HepG2 (cell line): Measurements from ENCODE around the gene VSIG2.

ENCODE experiments used
- CTCF ChIP-seq: sonication (generic); formaldehyde crosslinking; IDR thresholded peaks from 2 replicates; pipeline ENCODE4 v1.5.0; 2020; ENCODE audit warnings: mild to moderate bottlenecking, missing genetic modification reagents, moderate library complexity
- E2F5 ChIP-seq: sonication (generic); formaldehyde crosslinking; conservative IDR thresholded peaks from 2 replicates; pipeline ENCODE4 v1.4.0; 2020; ENCODE audit warnings: missing genetic modification reagents
- ELK4 ChIP-seq: sonication (generic); formaldehyde crosslinking; IDR thresholded peaks from 2 replicates; pipeline ENCODE4 v1.9.0; 2021; ENCODE audit warnings: missing genetic modification reagents, borderline replicate concordance
- FOXP1 ChIP-seq, 2 experiments: fragments of 450-650 bp in 1 of 2; IDR thresholded peaks; 2 replicates each; pipeline ENCODE4 v1.6.1; 2017 to 2018; ENCODE audit warnings: antibody characterized with exemption in 1 of 2
- KAT8 ChIP-seq: IDR thresholded peaks from 2 replicates; pipeline ENCODE4 v1.6.1; 2016; ENCODE audit warnings: missing genetic modification reagents, missing compliant biosample characterization
- MAFF ChIP-seq: IDR thresholded peaks from 2 replicates; pipeline ENCODE4 v1.6.1; 2011; ENCODE audit warnings: low read depth, low read length, improper control_type of control experiment
- NFIC ChIP-seq: IDR thresholded peaks from 2 replicates; pipeline ENCODE4 v1.6.1; 2012; ENCODE audit warnings: mild to moderate bottlenecking, low read length, inconsistent platforms
- PBX3 ChIP-seq: sonication (generic); formaldehyde crosslinking; IDR thresholded peaks from 2 replicates; pipeline ENCODE4 v1.8.1; 2023; ENCODE audit warnings: missing genetic modification reagents, inconsistent platforms, borderline replicate concordance
- RFX5 ChIP-seq: IDR thresholded peaks from 2 replicates; pipeline ENCODE4 v1.6.1; 2011; ENCODE audit warnings: low read depth, low read length, improper control_type of control experiment
- SRF ChIP-seq: IDR thresholded peaks from 2 replicates; pipeline ENCODE4 v1.6.1; 2011; ENCODE audit warnings: mild to moderate bottlenecking, low read depth, low read length, moderate library complexity
- TARDBP ChIP-seq: sonication (generic); formaldehyde crosslinking; IDR thresholded peaks from 2 replicates; pipeline ENCODE4 v1.8.0; 2022; ENCODE audit warnings: mild to moderate bottlenecking, missing genetic modification reagents
- ZNF232 ChIP-seq: sonication (generic); formaldehyde crosslinking; IDR thresholded peaks from 2 replicates; pipeline ENCODE4 v1.4.0; 2020; ENCODE audit warnings: missing genetic modification reagents, borderline replicate concordance
- ZNF318 ChIP-seq: sonication (generic); formaldehyde crosslinking; IDR thresholded peaks from 2 replicates; pipeline ENCODE4 v1.4.0; 2020; ENCODE audit warnings: mild to moderate bottlenecking, missing genetic modification reagents
- ZNF761 ChIP-seq: sonication (generic); formaldehyde crosslinking; conservative IDR thresholded peaks from 2 replicates; pipeline ENCODE4 v1.4.0; 2020; ENCODE audit warnings: mild to moderate bottlenecking, missing genetic modification reagents

- TF ChIP-seq ZNF232 = no peak; the same call in 1 of the 2 replicates
- no peak for TF ChIP-seq RFX5
- TF ChIP-seq NFIC = no peak
- peak; percentile 91 for TF ChIP-seq KAT8 (CRISPR knock-in tag)
- TF ChIP-seq ELK4 (CRISPR knock-in tag) = no peak
- no peak for TF ChIP-seq FOXP1 (IDR thresholded peaks at IDR 0.05)
- TF ChIP-seq FOXP1 (CRISPR knock-in tag; IDR thresholded peaks at IDR 0.05) = no peak
- TF ChIP-seq ZNF318 (CRISPR knock-in tag) = peak; percentile 88; the same call in 1 of the 2 replicates
- TF ChIP-seq E2F5 (CRISPR knock-in tag) = peak; percentile 59; the same call in 1 of the 2 replicates
- TF ChIP-seq MAFF = no peak
- no peak; the same call in 1 of the 2 replicates for TF ChIP-seq CTCF
- TF ChIP-seq PBX3 (CRISPR knock-in tag) = no peak
- peak; percentile 52; the same call in 1 of the 2 replicates for TF ChIP-seq ZNF761 (CRISPR knock-in tag)
- no peak for TF ChIP-seq SRF
- peak; percentile 67 for TF ChIP-seq TARDBP
These were observed 48.3 kb upstream of the VSIG2 start, which contains the start of gene MSANTD2 for GRCh38 chr11:124800226-124800929.
